Fibroblast of upper back skin (primary cell): ENCODE results near the gene MTA1.

Experiments
- DNase-seq: peaks from one replicate; pipeline ENCODE4 v3.0.0-alpha.2; 2013

MTA1 gene

DNA sequence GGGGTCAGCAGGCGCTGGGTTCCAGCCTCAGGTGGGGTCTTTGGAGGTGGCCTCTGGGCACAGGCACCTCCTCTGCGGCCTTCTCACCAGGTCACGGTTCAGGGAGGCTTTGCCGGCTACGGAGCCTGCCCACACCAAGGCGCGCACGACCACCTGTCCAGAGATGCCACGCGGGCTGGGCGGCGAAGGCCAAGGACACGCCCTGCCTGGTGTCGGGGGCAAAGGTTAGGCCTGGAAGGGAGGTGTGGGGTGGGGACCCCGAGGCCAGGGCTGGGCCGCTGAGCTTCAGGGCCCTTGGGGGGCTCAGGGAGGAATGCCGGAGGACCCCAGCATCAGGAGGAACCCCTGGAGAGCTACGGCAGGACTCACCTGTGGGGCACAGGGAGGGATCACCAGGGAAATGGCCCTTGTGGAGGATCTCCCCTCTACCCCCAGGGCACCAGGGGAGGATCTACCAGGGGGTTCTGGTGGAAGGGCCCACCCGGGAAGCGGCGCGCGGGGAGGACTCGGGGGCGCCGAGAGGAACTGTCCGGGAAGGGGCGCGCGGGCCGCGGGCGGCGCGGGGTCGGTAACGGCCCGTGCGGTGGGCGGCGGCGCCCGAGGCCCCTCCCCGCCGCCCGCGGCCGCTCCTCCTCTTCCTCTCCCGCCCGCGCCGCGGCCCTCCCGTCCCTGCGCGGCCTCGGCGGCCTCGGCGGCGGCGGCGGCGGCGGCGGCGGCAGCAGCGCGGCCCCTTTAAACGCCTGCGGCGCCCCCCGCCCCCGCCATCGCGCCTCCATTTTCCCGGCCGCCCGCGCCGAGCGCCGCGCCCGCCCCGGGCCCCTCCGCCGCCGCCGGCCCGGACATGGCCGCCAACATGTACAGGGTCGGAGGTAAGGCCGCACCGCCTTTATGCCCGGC lies at the start of gene MTA1:
MTA1 (plus strand) TSS at position 633 of the 897 bp plus-strand sequence; CDS start at position 842, 209 bp downstream.
- DNase-seq, result peak; percentile 31

DNA sequence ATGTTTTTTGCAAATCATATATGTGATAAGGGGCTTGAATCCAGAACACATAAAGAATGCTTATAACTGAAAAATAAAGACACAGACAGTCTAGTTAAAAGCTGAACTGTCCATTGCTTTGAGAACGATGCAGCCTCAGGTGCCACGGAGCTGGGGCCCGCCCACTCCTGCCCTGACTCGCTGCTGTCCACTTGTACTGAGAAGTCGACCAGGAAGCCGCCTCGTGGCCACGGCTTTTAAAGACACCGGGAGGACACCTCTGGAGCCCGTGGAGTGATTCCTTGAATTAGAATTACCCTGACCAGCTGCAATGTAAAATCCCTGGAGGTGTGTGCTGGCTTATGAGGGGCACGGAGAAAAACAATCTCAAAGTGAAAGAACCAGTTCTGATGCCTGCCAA lies 45.2 kb upstream of the MTA1 start:
- no peak for DNase-seq

- no peak for DNase-seq
Measured at GRCh38 chr14:105375635-105376057, 44.0 kb upstream of the MTA1 start.

GRCh38 chr14:105376521-105377440 lies 42.8 kb upstream of the MTA1 start:
- DNase-seq, result no peak

DNA sequence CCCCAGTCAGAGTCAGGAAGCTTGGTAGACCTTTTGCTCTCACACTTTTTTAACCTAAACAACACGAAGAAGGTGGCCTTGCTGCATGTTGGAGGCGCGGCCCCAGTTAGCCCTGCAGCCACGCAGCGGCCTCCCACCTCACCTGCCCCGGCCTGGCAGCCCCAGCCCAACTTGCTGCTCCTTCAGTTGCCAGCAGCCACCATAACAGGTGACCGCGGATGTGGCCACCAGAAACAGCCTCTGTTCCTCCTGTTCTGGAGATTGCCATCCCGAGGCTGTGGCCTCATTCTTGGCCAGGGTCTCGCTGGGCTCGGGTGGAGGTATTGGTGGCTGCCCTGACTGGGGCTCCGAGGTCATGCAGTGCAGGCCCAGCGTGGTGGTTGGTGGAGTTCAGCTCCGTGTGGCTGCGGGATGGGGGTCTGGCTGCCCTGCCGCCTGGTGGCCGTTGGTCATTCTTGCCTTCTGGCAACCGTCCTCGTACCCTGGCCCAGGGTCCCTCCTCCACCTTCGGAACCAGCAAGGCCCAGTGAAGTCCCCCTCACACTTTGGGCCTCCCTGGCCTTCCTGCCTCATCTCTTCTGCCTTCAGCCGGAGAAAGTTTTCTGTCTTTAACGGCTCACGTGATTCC lies 42.0 kb upstream of the MTA1 start:
- no peak for DNase-seq

DNA sequence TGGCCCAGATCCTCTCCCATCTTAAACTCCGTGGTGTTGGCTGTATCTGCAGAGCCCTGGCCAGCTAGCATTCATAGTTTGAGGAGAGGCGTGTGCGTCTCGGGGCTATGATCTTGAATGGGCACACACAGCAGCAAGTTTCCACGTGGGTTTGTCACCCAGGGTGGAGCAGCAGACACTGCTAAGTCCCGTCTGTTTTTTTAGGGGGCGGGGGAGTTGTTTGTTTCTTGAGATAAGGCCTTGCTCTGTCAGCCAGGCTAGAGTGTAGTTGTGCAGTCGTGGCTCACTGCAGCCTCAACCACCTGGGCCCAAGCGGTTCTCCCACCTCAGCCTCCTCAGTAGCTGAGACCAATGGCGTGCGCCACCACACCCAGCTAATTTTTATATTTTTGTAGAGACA lies 41.4 kb upstream of the MTA1 start:
- DNase-seq, result no peak

- no peak for DNase-seq
Measured at GRCh38 chr14:105378873-105379685, 40.5 kb upstream of the MTA1 start.

DNA sequence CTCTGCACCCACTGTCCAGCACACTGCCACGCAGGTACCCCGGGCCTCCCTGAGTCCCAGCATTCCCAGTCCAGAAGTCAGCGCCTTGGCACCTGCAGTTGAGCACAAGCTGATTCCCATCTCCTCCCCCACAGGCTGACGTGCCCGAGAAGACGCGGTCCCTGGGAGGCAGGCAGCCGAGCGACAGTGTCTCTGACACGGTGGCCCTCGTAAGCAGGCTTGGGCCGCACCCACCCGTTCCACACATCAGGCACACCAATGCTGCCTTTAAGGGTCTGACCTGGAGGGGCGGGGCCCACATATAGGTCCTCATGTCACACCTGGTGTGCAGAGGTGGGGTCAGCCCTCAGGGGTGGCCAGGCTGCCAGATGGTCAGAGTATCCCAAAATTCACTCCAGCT lies 39.7 kb upstream of the MTA1 start:
- no peak for DNase-seq

DNA sequence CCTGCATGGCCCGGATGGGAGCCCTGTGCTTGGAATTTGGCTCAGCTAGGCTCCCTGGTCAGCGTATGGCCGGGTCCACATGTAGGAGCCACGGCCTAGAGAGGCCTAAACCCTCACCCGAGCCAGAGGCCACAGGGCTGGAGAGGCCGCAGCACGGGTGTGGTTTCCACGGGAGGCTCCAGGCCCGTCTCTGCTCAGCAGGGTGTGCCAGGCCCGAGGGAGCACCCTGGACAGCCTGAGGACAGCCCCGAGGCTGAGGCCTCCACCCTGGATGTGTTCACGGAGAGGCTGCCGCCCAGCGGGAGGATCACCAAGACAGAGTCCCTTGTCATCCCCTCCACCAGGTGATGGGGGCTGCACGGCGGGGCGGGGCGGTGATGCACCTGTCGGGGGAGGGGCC lies 38.9 kb upstream of the MTA1 start:
- no peak for DNase-seq

DNA sequence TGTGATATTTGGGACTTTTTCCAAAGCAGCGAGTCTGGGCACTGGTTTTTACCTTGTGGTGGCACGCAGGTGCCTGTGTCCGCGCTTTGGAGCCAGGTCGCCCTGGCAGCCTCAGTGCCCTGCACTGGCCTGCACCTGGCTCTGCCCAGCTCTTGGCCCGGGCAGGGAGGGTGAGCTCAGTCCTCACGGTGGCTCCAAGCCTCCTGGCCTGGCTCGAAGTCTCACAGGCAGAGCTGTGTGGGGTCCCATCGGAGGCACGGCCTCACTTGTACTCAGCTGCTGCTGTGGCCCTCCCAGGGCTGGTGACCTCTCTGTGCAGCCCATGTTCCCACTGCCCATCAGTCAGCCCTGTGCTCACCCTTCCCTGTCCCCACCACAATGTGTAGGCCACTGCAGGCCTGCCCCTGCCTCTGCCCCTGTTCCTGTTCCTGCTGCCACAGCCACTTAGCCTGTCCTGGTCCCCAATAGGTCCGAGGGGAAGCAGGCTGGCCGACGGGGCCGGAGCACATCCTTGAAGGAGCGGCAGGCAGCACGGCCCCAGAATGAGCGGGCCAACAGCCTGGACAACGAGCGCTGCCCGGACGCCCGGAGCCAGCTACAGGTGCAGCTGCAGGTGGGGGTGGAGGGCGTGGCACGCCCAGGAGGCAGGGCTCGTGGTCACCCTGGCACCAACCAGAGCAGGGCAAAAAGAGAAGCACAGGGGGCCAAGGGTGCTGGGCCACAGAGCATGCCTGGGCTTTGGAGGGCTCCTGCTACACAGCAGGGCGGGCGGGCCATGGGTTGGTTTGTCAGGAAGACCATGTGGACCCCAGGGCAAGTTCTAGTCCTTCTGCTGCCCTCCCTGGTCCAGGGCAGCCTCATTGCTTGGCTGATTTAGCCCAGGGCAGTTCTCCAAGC lies 37.9 kb upstream of the MTA1 start:
- no peak for DNase-seq

- no peak for DNase-seq
Measured at GRCh38 chr14:105382343-105383082, 37.1 kb upstream of the MTA1 start.

GRCh38 chr14:105383083-105383730 lies 36.4 kb upstream of the MTA1 start:
- no peak for DNase-seq

DNA sequence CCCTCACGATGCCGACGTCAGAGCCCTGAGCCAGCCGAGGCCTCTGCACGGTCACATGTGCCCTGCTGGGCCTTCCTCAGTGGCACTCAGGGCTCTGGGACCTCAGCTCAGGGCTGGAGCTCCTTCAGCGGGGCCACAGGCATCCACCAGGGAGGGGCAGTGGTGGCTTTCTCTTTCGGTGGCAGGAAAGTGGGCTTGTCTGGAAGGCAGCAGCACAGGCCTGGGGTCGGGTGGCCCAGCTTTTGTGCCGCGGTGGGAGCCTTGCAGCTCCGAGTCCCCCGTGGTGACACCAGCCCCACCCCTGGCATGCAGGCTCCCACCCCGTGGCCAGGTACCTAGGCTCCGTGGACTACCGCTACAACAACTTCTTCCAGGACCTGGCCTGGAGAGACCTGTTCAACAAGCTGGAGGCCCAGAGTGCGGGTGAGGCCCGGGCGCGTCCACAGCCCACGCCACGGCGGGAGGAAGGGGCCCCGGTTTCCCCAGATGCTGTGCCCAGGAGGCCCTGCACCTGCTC lies 35.5 kb upstream of the MTA1 start:
- DNase-seq, result no peak

DNA sequence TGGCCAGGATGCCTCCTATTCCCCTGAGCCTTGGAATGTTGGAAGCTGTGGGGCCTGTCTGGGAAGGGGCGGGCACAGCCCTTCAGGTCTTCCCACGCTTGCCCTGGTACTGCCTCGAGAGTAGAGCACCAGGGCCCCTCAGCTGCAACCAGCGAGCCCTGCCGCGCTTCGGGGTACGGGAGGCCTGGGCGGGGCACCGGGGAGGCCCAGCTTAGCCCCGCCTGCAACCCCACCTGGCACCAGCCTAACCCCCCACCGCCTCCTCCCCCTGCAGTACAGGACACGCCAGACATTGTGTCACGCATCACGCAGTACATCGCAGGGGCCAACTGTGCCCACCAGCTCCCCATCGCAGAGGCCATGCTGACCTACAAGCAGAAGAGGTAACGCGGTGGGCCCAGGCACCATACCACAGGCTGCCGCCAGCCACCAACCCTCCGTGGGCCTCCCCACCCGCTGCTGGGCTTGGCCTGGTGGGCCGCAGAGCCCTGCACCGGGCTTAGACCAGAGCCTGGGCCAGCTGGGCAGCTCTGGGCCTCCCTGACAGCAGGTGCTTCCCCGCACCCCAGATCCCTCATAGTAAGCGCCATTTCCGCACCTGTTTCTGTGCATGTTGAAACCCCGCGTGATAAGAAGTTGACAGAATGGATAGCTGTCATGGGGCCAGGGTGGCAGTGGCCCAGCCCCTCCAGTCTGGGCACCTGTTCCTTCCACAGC lies 34.9 kb upstream of the MTA1 start:
- DNase-seq, result no peak

DNA sequence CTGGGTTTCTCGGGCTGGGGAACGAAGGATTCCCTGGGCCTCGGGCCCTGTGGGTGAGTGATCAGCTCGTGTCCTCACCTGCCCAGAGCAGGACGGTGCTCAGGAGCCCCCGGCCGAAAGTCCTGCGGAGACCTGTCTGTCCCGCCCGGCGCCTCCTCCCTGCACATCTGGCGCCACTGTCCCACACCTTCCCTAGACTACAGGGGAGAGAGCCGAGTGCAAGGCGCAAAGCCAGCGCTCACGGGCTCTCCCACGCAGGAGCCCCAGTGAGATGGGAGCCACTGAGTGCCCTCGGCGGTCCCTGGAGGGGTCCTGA lies 34.3 kb upstream of the MTA1 start:
- DNase-seq, result no peak

GRCh38 chr14:105385698-105386365 lies 33.8 kb upstream of the MTA1 start:
- DNase-seq, result no peak

GRCh38 chr14:105386581-105387529 lies 32.8 kb upstream of the MTA1 start:
- no peak for DNase-seq
